Bronchial epithelial cell (primary cell): ENCODE results near the gene OR8B8. TPM values are rescaled to one million over a fixed set of nuclear protein-coding genes. Genes with fewer than 3 reads are reported as not detected.
"Not testable (repeated sequence)": the region's sequence is repeated elsewhere in the genome, so short reads cannot be mapped to it uniquely, and the experiment has no call there.

Experiments used
- DNase-seq: peaks from one replicate; pipeline ENCODE4 v3.0.0-alpha.2; 2010; ENCODE audit warnings: low read depth
- FAIRE-seq: peaks from 2 replicates; lab custom pipeline; 2011; peaks lifted over from hg19 to GRCh38; lab: Jason Lieb, UNC
- H3K27me3 ChIP-seq: 2 replicates; pipeline ENCODE4 v1.5.1; 2011; ENCODE audit warnings: low read length; ENCODE audit not compliant: control insufficient read depth, insufficient read depth
- H3K36me3 ChIP-seq: 2 replicates; pipeline ENCODE4 v1.5.1; 2011; ENCODE audit warnings: low read length; ENCODE audit not compliant: control insufficient read depth, insufficient read depth
- H3K4me3 ChIP-seq: 2 replicates; pipeline ENCODE4 v1.5.1; 2011; ENCODE audit warnings: mild to moderate bottlenecking, low read depth, low read length, control low read depth
- CTCF ChIP-seq: IDR thresholded peaks from 2 replicates; pipeline ENCODE4 v1.5.1; 2011; ENCODE audit warnings: mild to moderate bottlenecking, moderate library complexity, low read length, control low read depth, inconsistent platforms; ENCODE audit not compliant: insufficient read depth, severe bottlenecking
- total RNA-seq: library from RNA; depleted of rRNA; stranded (reverse); fragments of >200 nt; gene quantifications from 2 replicates; pipeline ENCODE4 v1.2.1, GENCODE V29; 2014

The OR8B8 gene
- total RNA-seq, 1 donor from 2014 or later = not detected

GRCh38 chr11:124409906-124410305, 35.6 kb downstream of the OR8B8 start:
- TF ChIP-seq CTCF = no peak
- peaks cover 1% of the 10 kb centered on the region for H3K27me3 ChIP-seq
- no peak for DNase-seq
- no peaks in the 10 kb centered on the region for H3K36me3 ChIP-seq
- FAIRE-seq = no peak
- no peak overlapping the region for H3K4me3 ChIP-seq

GRCh38 chr11:124405581-124405980, 39.9 kb downstream of the OR8B8 start:
- Histone ChIP-seq H3K4me3 (no peak overlapping the region), H3K27me3 (peaks cover 1% of the 10 kb centered on the region), H3K36me3 (no peaks in the 10 kb centered on the region)
- FAIRE-seq = no peak
- no peak for TF ChIP-seq CTCF
- peak; percentile 57 for DNase-seq

- not testable (repeated sequence) for H3K4me3 ChIP-seq, DNase-seq, FAIRE-seq, H3K27me3 ChIP-seq, H3K36me3 ChIP-seq
These were observed 42.3 kb downstream of the OR8B8 start for GRCh38 chr11:124403186-124403585.

GRCh38 chr11:124402326-124402922, 43.1 kb downstream of the OR8B8 start:
- DNase-seq (peak; percentile 86), FAIRE-seq (no peak)
- Histone ChIP-seq H3K27me3 (peaks cover 1% of the 10 kb centered on the region), H3K36me3 (no peaks in the 10 kb centered on the region), H3K4me3 (no peak overlapping the region)
- TF ChIP-seq CTCF = peak; percentile 75

- H3K27me3 ChIP-seq = no peaks in the 10 kb centered on the region
- DNase-seq (no peak), FAIRE-seq (no peak)
- TF ChIP-seq CTCF = no peak
- H3K36me3 ChIP-seq = no peaks in the 10 kb centered on the region
- H3K4me3 ChIP-seq = no peak within 1 kb of the TSS
These were observed 46.6 kb downstream of the OR8B8 start, which contains the start of gene OR8B3 for GRCh38 chr11:124398924-124399323. Gene OR8B3, minus strand, starts transcription at chr11:124399024. Its CDS starts 1,673 bp downstream, at chr11:124397351.

GRCh38 chr11:124396847-124397246, 48.6 kb downstream of the OR8B8 start:
- not testable (repeated sequence) for H3K27me3 ChIP-seq, H3K36me3 ChIP-seq, DNase-seq, H3K4me3 ChIP-seq
- FAIRE-seq = peak; percentile 55

- Histone ChIP-seq H3K27me3 (no peaks in the 10 kb centered on the region), H3K36me3 (no peaks in the 10 kb centered on the region), H3K4me3 (no peak overlapping the region)
- DNase-seq (peak; percentile 34), FAIRE-seq (no peak)
- TF ChIP-seq CTCF = no peak
These were observed 51.1 kb downstream of the OR8B8 start for GRCh38 chr11:124394408-124394807.
